ENCODE data around the gene PPP6R1.

DNA sequence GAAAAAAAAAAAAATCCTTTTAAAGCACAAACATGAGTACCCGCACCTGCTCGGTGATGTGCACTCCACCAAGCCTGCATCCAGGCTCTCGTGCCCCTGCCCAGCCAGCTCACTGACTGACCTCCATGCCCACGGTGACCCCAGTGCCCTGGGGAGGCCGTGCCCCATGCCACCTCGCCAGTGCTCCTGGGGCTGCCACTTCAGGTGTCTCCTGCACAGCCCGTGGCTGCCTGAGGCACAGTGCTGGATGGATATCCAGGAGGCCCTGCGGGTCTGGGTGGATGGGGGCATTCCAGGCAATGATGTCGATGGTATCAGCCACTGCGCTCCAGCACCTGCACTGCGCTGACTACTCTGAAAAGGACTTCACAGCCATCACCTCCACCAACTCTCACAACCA lies 9.0 kb downstream of the PPP6R1 start:
- TF ChIP-seq EZH2 (IDR thresholded peaks at IDR 0.05; ENCODE audit: low read depth), result no peak
- TF ChIP-seq, protein P1, sequence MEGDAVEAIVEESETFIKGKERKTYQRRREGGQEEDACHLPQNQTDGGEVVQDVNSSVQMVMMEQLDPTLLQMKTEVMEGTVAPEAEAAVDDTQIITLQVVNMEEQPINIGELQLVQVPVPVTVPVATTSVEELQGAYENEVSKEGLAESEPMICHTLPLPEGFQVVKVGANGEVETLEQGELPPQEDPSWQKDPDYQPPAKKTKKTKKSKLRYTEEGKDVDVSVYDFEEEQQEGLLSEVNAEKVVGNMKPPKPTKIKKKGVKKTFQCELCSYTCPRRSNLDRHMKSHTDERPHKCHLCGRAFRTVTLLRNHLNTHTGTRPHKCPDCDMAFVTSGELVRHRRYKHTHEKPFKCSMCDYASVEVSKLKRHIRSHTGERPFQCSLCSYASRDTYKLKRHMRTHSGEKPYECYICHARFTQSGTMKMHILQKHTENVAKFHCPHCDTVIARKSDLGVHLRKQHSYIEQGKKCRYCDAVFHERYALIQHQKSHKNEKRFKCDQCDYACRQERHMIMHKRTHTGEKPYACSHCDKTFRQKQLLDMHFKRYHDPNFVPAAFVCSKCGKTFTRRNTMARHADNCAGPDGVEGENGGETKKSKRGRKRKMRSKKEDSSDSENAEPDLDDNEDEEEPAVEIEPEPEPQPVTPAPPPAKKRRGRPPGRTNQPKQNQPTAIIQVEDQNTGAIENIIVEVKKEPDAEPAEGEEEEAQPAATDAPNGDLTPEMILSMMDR (conservative IDR thresholded peaks at IDR 0.05), result no peak
